ENCODE results near the gene ENAH.
"Not testable (repeated sequence)": the region's sequence is repeated elsewhere in the genome, so short reads cannot be mapped to it uniquely, and the experiment has no call there.

ENAH gene

GRCh38 chr1:225626698-225627097, 26.2 kb downstream of the ENAH start:
- H3K4me3 ChIP-seq (ENCODE audit: low read length in 2 of 2), result no peak overlapping the region

GRCh38 chr1:225617956-225618355, 35.0 kb downstream of the ENAH start:
- H3K4me1 ChIP-seq (ENCODE audit: control insufficient read depth, insufficient read depth, low read length), result peaks cover 11% of the 10 kb centered on the region
- no peaks in the 10 kb centered on the region for H3K36me3 ChIP-seq (ENCODE audit: control insufficient read depth in 2 of 2, insufficient read depth in 2 of 2, low read length in 2 of 2)
- peak overlapping the region; percentile 12 for H3K27ac ChIP-seq (ENCODE audit: low read length)
- no peak overlapping the region for H3K9ac ChIP-seq (ENCODE audit: low read length in 2 of 2)
- no peaks in the 10 kb centered on the region for H3K27me3 ChIP-seq (ENCODE audit: control insufficient read depth in 1 of 2, insufficient read depth in 2 of 2, low read length in 2 of 2)
- peak overlapping the region in 1 of 2 donors; percentile 3 for H3K4me3 ChIP-seq (ENCODE audit: low read length in 2 of 2)
- H3K9me3 ChIP-seq (ENCODE audit: control insufficient read depth in 2 of 2, low read length in 2 of 2), result no peaks in the 10 kb centered on the region

More at GRCh38 chr1:225626698-225627097, 26.2 kb downstream of the ENAH start:
- Histone ChIP-seq H3K9me3 (ENCODE audit: control insufficient read depth in 2 of 2, low read length in 2 of 2) (no peaks in the 10 kb centered on the region), H3K27ac (ENCODE audit: low read length) (no peak overlapping the region), H3K36me3 (ENCODE audit: control insufficient read depth in 2 of 2, insufficient read depth in 2 of 2, low read length in 2 of 2) (no peaks in the 10 kb centered on the region), H3K27me3 (ENCODE audit: control insufficient read depth in 1 of 2, insufficient read depth in 2 of 2, low read length in 2 of 2) (no peaks in the 10 kb centered on the region), H3K9ac (ENCODE audit: low read length in 2 of 2) (no peak overlapping the region), H3K4me1 (ENCODE audit: control insufficient read depth, insufficient read depth, low read length) (peaks cover 17% of the 10 kb centered on the region)

GRCh38 chr1:225617479-225617878, 35.4 kb downstream of the ENAH start:
- H3K4me3 ChIP-seq (ENCODE audit: low read length in 2 of 2), result no peak overlapping the region
- no peaks in the 10 kb centered on the region for H3K27me3 ChIP-seq (ENCODE audit: control insufficient read depth in 1 of 2, insufficient read depth in 2 of 2, low read length in 2 of 2)
- H3K36me3 ChIP-seq (ENCODE audit: control insufficient read depth in 2 of 2, insufficient read depth in 2 of 2, low read length in 2 of 2), result no peaks in the 10 kb centered on the region
- peak overlapping the region; percentile 12 for H3K27ac ChIP-seq (ENCODE audit: low read length)
- no peak overlapping the region for H3K9ac ChIP-seq (ENCODE audit: low read length in 2 of 2)
- H3K4me1 ChIP-seq (ENCODE audit: control insufficient read depth, insufficient read depth, low read length), result peaks cover 12% of the 10 kb centered on the region
- H3K9me3 ChIP-seq (ENCODE audit: control insufficient read depth in 2 of 2, low read length in 2 of 2), result no peaks in the 10 kb centered on the region

GRCh38 chr1:225615403-225615790, 37.5 kb downstream of the ENAH start:
- H3K36me3 ChIP-seq (ENCODE audit: control insufficient read depth in 2 of 2, insufficient read depth in 2 of 2, low read length in 2 of 2); H3K27ac ChIP-seq (ENCODE audit: low read length); H3K4me3 ChIP-seq (ENCODE audit: low read length in 2 of 2); H3K27me3 ChIP-seq (ENCODE audit: control insufficient read depth in 1 of 2, insufficient read depth in 2 of 2, low read length in 2 of 2); H3K9ac ChIP-seq (ENCODE audit: low read length in 2 of 2); H3K9me3 ChIP-seq (ENCODE audit: control insufficient read depth in 2 of 2, low read length in 2 of 2): not testable (repeated sequence)
- H3K4me1 ChIP-seq (ENCODE audit: control insufficient read depth, insufficient read depth, low read length), result peaks cover 16% of the 10 kb centered on the region

GRCh38 chr1:225613006-225613405, 39.9 kb downstream of the ENAH start:
- Histone ChIP-seq H3K27me3 (ENCODE audit: control insufficient read depth in 1 of 2, insufficient read depth in 2 of 2, low read length in 2 of 2) (no peaks in the 10 kb centered on the region), H3K4me1 (ENCODE audit: control insufficient read depth, insufficient read depth, low read length) (peaks cover 15% of the 10 kb centered on the region), H3K27ac (ENCODE audit: low read length) (peak overlapping the region; percentile 13), H3K9ac (ENCODE audit: low read length in 2 of 2) (no peak overlapping the region), H3K9me3 (ENCODE audit: control insufficient read depth in 2 of 2, low read length in 2 of 2) (no peaks in the 10 kb centered on the region), H3K4me3 (ENCODE audit: low read length in 2 of 2) (peak overlapping the region in 1 of 2 donors; percentile 8), H3K36me3 (ENCODE audit: control insufficient read depth in 2 of 2, insufficient read depth in 2 of 2, low read length in 2 of 2) (no peaks in the 10 kb centered on the region)

- Histone ChIP-seq H3K36me3 (ENCODE audit: control insufficient read depth in 2 of 2, insufficient read depth in 2 of 2, low read length in 2 of 2) (no peaks in the 10 kb centered on the region), H3K9me3 (ENCODE audit: control insufficient read depth in 2 of 2, low read length in 2 of 2) (no peaks in the 10 kb centered on the region), H3K4me1 (ENCODE audit: control insufficient read depth, insufficient read depth, low read length) (peaks cover 15% of the 10 kb centered on the region), H3K27me3 (ENCODE audit: control insufficient read depth in 1 of 2, insufficient read depth in 2 of 2, low read length in 2 of 2) (no peaks in the 10 kb centered on the region), H3K27ac (ENCODE audit: low read length) (peak overlapping the region; percentile 13), H3K4me3 (ENCODE audit: low read length in 2 of 2) (no peak overlapping the region), H3K9ac (ENCODE audit: low read length in 2 of 2) (peak overlapping the region in 1 of 2 donors; percentile 20)
These were observed 40.6 kb downstream of the ENAH start for GRCh38 chr1:225612287-225612686.

GRCh38 chr1:225611537-225612223, 41.2 kb downstream of the ENAH start:
- Histone ChIP-seq H3K27ac (ENCODE audit: low read length) (peak overlapping the region; percentile 0), H3K36me3 (ENCODE audit: control insufficient read depth in 2 of 2, insufficient read depth in 2 of 2, low read length in 2 of 2) (no peaks in the 10 kb centered on the region), H3K9ac (ENCODE audit: low read length in 2 of 2) (peak overlapping the region in 1 of 2 donors; percentile 20), H3K27me3 (ENCODE audit: control insufficient read depth in 1 of 2, insufficient read depth in 2 of 2, low read length in 2 of 2) (no peaks in the 10 kb centered on the region), H3K4me3 (ENCODE audit: low read length in 2 of 2) (no peak overlapping the region), H3K4me1 (ENCODE audit: control insufficient read depth, insufficient read depth, low read length) (peaks cover 15% of the 10 kb centered on the region), H3K9me3 (ENCODE audit: control insufficient read depth in 2 of 2, low read length in 2 of 2) (no peaks in the 10 kb centered on the region)

- Histone ChIP-seq H3K27ac (ENCODE audit: low read length) (no peak overlapping the region), H3K4me3 (ENCODE audit: low read length in 2 of 2) (no peak overlapping the region), H3K4me1 (ENCODE audit: control insufficient read depth, insufficient read depth, low read length) (peaks cover 18% of the 10 kb centered on the region)
These were observed 42.4 kb downstream of the ENAH start for GRCh38 chr1:225610539-225610938.

GRCh38 chr1:225608014-225608796, 44.7 kb downstream of the ENAH start:
- Histone ChIP-seq H3K9ac (ENCODE audit: low read length in 2 of 2) (peak overlapping the region in 1 of 2 donors; percentile 26), H3K27ac (ENCODE audit: low read length) (peak overlapping the region; percentile 42), H3K4me1 (ENCODE audit: control insufficient read depth, insufficient read depth, low read length) (peaks cover 17% of the 10 kb centered on the region)

More at GRCh38 chr1:225610539-225610938, 42.4 kb downstream of the ENAH start:
- H3K27me3 ChIP-seq (ENCODE audit: control insufficient read depth in 1 of 2, insufficient read depth in 2 of 2, low read length in 2 of 2), result no peaks in the 10 kb centered on the region
- no peaks in the 10 kb centered on the region for H3K9me3 ChIP-seq (ENCODE audit: control insufficient read depth in 2 of 2, low read length in 2 of 2)
- H3K36me3 ChIP-seq (ENCODE audit: control insufficient read depth in 2 of 2, insufficient read depth in 2 of 2, low read length in 2 of 2), result no peaks in the 10 kb centered on the region
- H3K9ac ChIP-seq (ENCODE audit: low read length in 2 of 2), result no peak overlapping the region

GRCh38 chr1:225607355-225607754, 45.6 kb downstream of the ENAH start:
- Histone ChIP-seq H3K9ac (ENCODE audit: low read length in 2 of 2) (peak overlapping the region; percentile 26 to 37), H3K4me1 (ENCODE audit: control insufficient read depth, insufficient read depth, low read length) (peaks cover 12% of the 10 kb centered on the region), H3K36me3 (ENCODE audit: control insufficient read depth in 2 of 2, insufficient read depth in 2 of 2, low read length in 2 of 2) (no peaks in the 10 kb centered on the region), H3K9me3 (ENCODE audit: control insufficient read depth in 2 of 2, low read length in 2 of 2) (no peaks in the 10 kb centered on the region), H3K27me3 (ENCODE audit: control insufficient read depth in 1 of 2, insufficient read depth in 2 of 2, low read length in 2 of 2) (no peaks in the 10 kb centered on the region), H3K4me3 (ENCODE audit: low read length in 2 of 2) (peak overlapping the region; percentile 16 to 34), H3K27ac (ENCODE audit: low read length) (peak overlapping the region; percentile 42)

More at GRCh38 chr1:225608014-225608796, 44.7 kb downstream of the ENAH start:
- no peak overlapping the region for H3K4me3 ChIP-seq (ENCODE audit: low read length in 2 of 2)
- no peaks in the 10 kb centered on the region for H3K9me3 ChIP-seq (ENCODE audit: control insufficient read depth in 2 of 2, low read length in 2 of 2)
- H3K27me3 ChIP-seq (ENCODE audit: control insufficient read depth in 1 of 2, insufficient read depth in 2 of 2, low read length in 2 of 2), result no peaks in the 10 kb centered on the region
- H3K36me3 ChIP-seq (ENCODE audit: control insufficient read depth in 2 of 2, insufficient read depth in 2 of 2, low read length in 2 of 2), result no peaks in the 10 kb centered on the region

All from stomach smooth muscle (tissue), 2 donors.